Astrocyte of the spinal cord (primary cell): ENCODE measurements around the gene ARL14EP.
A peak's percentile ranks its signal among the peaks of the same experiment; 100 is the strongest.

Source experiments
- DNase-seq: peaks from one replicate; pipeline ENCODE4 v3.0.0; 2011; ENCODE audit warnings: low read depth, low spot score
- H3K4me3 ChIP-seq: 2 replicates; pipeline ENCODE4 v1.5.1; 2011; ENCODE audit warnings: low read depth, mild to moderate bottlenecking, low read length, moderate library complexity
- in situ Hi-C: cut with HindIII; loops from 2 replicates; pipeline ENCODE4 v1.10.0; 2017; ENCODE audit warnings: low sequenced_read_pairs
- TF ChIP-seq, protein P1 (sequence below): IDR thresholded peaks from 2 replicates; pipeline ENCODE4 v1.5.1; 2012; ENCODE audit warnings: low read depth, mild to moderate bottlenecking, low read length, inconsistent platforms

The ARL14EP gene

DNA sequence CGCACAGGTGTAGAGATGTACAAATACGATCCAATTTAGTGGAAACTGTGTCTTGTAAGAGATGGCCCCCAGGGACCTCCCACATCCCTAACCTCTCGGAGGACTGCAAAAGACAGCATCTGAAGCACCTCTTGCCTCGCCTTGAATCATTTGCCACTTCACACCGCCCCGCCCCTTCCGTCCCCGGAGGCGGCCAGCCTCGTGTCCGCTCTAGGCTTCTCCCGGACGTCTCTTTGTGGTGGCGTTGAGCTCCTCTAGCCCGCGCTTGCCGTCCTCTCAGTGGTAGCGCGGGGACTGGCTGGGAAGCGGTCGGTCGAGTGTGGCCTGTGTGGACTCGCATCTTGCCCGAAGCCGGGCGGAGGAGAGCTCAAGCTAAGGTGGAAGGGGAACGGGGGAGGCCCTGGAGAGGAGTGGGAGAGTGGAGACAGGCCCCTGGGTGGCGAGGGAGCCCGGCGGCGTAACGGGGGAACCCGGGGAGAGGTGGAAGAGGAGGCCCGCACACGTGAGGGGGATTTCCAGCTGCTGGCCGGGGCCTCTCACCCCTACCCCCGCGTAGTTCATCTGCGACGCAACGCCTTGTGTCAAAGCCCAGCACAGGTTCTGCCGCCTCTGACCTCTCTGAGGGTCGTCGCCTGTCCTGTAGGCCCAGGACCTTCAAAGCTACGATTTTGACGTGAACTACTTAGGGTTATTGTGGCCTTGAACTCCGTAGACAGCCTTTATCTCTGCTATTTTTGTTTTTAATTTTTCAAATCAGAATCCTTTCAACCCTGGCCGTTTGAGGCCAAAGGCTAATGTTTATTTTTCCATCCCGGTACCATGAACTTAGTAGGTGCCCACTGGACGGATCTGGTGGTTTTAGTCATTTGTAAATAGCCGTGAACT lies at the start of gene ARL14EP:
Gene ARL14EP, plus strand, starts transcription at position 279 of the 885 bp plus-strand sequence. CDS start 7,845 bp downstream, outside the sequence.
- in situ Hi-C loops: no loop called here
- TF ChIP-seq, protein P1, sequence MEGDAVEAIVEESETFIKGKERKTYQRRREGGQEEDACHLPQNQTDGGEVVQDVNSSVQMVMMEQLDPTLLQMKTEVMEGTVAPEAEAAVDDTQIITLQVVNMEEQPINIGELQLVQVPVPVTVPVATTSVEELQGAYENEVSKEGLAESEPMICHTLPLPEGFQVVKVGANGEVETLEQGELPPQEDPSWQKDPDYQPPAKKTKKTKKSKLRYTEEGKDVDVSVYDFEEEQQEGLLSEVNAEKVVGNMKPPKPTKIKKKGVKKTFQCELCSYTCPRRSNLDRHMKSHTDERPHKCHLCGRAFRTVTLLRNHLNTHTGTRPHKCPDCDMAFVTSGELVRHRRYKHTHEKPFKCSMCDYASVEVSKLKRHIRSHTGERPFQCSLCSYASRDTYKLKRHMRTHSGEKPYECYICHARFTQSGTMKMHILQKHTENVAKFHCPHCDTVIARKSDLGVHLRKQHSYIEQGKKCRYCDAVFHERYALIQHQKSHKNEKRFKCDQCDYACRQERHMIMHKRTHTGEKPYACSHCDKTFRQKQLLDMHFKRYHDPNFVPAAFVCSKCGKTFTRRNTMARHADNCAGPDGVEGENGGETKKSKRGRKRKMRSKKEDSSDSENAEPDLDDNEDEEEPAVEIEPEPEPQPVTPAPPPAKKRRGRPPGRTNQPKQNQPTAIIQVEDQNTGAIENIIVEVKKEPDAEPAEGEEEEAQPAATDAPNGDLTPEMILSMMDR: no peak
- H3K4me3 ChIP-seq: peak within 1 kb of the TSS; percentile 83
- DNase-seq: peak; percentile 99

DNA sequence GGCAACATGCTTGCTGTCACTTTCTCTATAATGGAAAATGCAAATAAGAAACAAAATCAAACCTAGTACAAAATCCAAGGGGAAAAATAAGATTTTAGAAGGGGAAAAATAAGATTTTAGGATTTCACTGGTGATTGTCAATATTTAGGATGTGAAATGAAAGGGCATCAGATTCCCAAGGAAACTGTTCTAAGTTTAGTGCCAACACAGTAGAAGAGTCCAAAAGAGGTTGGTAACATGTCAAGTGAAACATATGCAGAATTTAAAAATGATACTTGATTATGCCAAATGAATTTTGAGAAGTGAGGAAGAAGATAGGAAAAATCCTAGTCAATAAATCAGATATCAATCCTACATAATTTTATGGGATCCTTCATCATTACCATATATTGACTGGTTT lies 45.7 kb upstream of the ARL14EP start:
- no peak for DNase-seq
- in situ Hi-C loops: no loop called here
- no peak overlapping the region for H3K4me3 ChIP-seq
- TF ChIP-seq, protein P1: no peak

DNA sequence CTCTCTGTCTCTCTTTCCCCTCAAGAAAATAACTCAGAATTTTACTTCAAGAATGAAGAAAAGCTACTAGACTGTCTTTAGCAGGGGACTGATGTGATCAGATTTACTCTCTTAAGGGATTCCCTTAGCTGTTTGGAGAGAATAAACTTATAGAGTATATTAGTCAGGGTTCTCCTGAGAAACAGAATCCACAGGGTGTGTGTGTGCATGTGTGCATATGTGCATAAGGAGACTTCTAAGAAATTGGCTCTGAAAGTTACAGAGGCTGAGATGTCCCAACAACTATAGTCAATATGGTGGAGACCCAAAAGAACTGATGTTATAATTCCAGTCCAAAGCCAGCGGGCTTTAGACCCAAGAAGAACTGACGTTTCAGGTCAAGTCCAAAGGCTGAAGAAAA lies 43.1 kb upstream of the ARL14EP start:
- DNase-seq: no peak
- H3K4me3 ChIP-seq: no peak overlapping the region
- TF ChIP-seq, protein P1: no peak
- in situ Hi-C loops: no loop called here

DNA sequence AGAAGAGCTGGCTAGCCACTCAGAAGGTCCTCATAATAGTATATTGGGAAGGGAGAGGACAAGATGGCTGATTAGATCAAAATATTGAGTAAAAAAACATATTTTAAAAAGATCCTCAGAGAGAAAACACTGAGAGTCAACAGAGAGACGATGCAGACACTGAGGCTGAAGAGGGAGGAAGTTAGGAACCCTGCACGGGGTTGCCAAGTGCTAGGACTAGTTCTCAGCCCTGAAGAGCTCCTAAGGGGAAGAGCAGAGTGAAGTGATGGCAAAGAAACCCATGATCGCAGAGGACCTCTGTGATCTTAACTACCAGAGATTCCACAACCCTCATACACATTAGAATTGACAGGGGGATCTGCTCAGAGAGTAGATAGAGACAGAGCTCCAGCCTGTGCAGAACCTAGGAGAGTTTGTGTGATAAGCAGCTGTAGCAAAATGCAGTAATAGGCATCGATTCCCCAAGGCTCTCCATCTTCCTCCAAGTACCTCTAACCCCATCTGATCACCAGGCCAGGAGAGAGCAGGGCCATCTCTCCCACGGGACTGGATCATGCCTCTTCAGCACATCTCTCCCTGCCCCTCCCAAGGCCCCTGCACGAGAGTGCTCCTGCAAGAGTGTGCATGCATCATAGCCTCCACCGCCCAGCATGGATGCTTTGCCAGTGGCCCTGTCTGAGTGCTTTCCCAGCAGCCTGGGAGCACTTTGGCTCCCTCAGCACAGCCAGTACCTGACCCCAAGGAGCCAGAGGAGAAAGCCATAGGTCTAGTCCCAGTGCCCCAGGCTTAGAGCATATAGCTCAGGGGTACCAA lies 41.2 kb upstream of the ARL14EP start:
- DNase-seq: no peak
- in situ Hi-C loops: no loop called here
- no peak overlapping the region for H3K4me3 ChIP-seq
- TF ChIP-seq, protein P1: no peak

DNA sequence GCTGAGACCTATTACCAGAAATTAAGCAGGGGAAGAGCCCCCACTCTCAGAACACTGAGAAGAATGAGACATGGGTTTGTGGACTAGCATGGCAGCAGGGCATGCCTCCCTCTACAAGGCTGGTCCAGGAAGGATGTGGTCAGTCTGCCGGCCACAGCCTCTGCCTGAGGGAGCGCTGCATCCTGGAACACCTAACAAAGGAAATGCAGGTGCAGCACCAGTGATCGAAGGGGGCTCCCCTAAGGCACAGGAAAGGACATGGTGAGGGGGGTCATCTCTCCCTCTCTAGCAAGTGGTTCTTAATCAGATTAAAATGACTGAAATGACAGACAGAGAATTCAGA lies 40.6 kb upstream of the ARL14EP start:
- TF ChIP-seq, protein P1: no peak
- H3K4me3 ChIP-seq: no peak overlapping the region
- no peak for DNase-seq
- in situ Hi-C loops: no loop called here

DNA sequence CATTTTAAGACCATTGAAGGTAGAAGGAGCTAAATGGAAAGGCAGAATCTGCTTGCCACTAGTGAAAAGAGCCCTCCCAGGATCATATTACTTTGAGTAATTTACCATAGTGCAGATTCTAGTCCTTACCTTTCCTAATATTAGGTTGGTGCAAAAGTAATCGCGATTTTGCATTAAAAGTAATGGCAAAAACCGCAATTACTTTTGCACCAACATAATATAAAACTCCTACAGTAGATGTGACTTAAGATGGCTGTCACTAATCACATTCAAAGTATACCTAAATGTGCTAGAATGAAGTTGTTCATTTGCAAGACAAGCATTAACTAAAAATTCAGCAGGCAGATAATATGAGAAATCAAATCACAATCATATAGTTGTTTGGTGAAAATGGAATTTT lies 38.1 kb upstream of the ARL14EP start:
- in situ Hi-C loops: no loop called here
- TF ChIP-seq, protein P1: no peak

More for the DNA sequence above, 38.1 kb upstream of the ARL14EP start:
- H3K4me3 ChIP-seq: no peak overlapping the region
- no peak for DNase-seq
